Measurements from ENCODE around the gene GRAMD1B.

- TF ChIP-seq CTCF (IDR thresholded peaks at IDR 0.05; ENCODE audit: borderline replicate concordance, extremely low read depth, low read length, poor library complexity, severe bottlenecking) (no peak), EZH2 (IDR thresholded peaks at IDR 0.05; ENCODE audit: borderline replicate concordance, low read depth, low read length, severe bottlenecking) (no peak)
Measured at GRCh38 chr11:123549926-123550917, 120.2 kb downstream of the GRAMD1B start.
